GM13977 (cell line): ENCODE measurements around the gene MLLT10.
"Not testable (repeated sequence)": the region's sequence is repeated elsewhere in the genome, so short reads cannot be mapped to it uniquely, and the experiment has no call there.

Experiments
- DNase-seq: peaks from one replicate; pipeline ENCODE4 v3.0.0; 2012; ENCODE audit warnings: low spot score
- CTCF ChIP-seq: IDR thresholded peaks from 2 replicates; pipeline ENCODE4 v1.5.1; 2012; ENCODE audit warnings: mild to moderate bottlenecking, control low read depth; ENCODE audit not compliant: insufficient read depth; ENCODE audit errors: extremely low read depth, missing control alignments
- in situ Hi-C: fragments of 300-500 bp; cut with MboI; formaldehyde crosslinking; loops from one replicate; pipeline ENCODE4 v1.12.0; 2022; ENCODE audit warnings: low sequenced_read_pairs, low pct_unique_long_range_greater_than_20kb, mixed read lengths, inconsistent platforms; ENCODE audit not compliant: unreplicated experiment

Gene MLLT10

GRCh38 chr10:21604651-21605050, 70.6 kb downstream of the MLLT10 start:
- in situ Hi-C loops = no loop called here
- TF ChIP-seq CTCF = no peak
- no peak for DNase-seq

DNA sequence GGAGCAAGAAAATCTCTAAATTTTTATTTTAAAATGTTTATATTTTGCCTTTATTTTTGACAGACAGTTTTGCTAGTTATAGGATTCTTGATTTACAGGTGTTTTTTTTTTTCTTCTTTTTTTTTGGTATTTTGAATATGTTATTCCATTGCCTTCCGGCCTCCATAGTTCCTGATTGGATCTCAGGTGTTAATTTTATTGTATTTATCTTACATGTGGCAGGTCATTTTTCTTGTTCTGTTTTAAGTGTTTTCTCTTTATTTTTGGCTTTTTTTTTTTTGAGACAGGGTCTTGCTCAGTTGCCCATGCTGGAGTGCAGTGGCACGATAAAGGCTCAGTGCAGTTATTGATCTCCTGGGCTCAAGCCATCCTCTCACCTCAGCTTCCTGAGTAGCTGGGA, 73.9 kb downstream of the MLLT10 start:
- DNase-seq = no peak
- in situ Hi-C loops = no loop called here
- no peak for TF ChIP-seq CTCF

DNA sequence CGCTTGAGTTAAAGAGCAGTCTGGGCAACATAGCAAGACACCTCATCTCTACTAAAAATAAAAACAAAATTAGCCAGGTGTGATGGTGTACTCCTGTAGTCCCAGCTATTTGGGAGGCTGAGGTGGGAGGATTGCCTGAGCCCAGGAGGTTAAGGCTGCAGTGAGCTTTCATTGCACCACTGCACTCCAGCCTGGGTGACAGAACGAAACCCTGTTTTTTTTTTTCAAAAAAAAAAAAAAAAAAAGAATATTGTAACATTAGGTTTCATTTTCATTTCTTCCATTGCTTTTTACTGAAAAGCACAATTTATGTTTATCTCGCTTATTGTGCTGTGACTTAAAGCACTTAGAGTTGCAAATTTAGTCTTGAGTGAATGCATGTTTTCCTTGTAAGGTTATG, 80.0 kb downstream of the MLLT10 start:
- in situ Hi-C loops = no loop called here
- TF ChIP-seq CTCF = no peak
- DNase-seq = no peak

DNA sequence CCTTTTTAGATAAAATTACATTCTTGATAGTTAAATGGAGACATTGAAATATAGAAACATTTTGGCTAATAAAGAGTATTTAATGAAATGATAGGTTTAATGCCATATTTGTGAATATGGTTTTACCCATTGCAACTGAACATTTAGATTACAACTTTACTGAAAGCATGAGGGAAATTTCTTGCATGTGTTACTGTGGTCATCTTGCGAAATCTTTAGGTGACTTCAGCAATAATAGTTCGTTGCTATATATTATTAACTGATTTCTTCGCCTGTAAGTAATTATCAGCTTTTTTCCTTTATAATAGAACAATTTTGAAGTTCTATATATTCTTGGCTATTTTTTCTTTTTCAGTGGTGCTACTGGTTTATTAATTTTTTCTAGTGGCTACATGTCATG, 83.2 kb downstream of the MLLT10 start:
- TF ChIP-seq CTCF = no peak
- no peak for DNase-seq
- in situ Hi-C loops = no loop called here

DNA sequence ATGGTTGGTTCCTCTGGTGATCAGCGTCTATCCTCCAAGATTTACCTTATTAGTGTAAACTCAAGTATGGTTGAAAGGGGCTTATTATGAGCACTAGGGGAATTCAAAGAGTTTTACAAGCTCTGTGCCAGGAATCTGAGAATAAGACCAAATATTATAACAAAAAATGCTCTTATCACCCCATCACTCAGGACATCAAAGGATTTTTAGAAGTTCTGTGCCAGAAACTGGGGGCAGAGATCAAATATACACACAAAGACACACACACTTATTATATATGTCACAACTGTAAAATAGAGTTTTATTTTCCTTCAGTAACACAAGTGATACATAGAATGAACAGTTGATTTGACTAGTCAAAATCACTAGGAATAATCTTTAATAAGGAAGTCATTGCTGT, 89.3 kb downstream of the MLLT10 start:
- DNase-seq = no peak
- no peak for TF ChIP-seq CTCF
- in situ Hi-C loops = no loop called here

DNA sequence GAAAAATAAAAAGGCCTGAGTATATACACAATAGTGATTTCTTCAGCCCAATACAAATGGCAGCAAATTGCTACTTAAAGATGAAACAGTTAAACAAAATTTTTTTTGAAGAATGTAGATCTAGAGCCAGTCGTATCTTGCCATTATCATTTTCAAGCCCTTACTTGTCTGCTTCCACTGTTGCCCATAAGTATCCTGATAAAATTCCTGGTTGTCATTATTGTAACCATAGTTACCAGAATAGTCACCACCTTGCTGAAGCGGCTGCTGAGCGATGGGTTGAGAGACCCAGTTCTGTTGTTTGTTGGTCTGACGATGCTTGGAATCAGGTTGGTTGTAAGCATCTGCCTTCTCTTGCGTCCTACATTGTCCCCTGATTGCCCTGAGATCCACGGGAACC, 90.4 kb downstream of the MLLT10 start:
- DNase-seq, in situ Hi-C loops: not testable (repeated sequence)

GRCh38 chr10:21624951-21625350, 90.9 kb downstream of the MLLT10 start:
- DNase-seq = no peak
- in situ Hi-C loops = no loop called here
- no peak for TF ChIP-seq CTCF
